Upper lobe of left lung (tissue), 4 donors: ENCODE results near the gene COL18A1.

ENCODE experiments used
- CTCF ChIP-seq, 6 experiments: fragments of 450-650 bp in 4 of 6; fragments of 200-600 bp in 2 of 6; sonication (generic) in 2 of 6; IDR thresholded peaks; one replicate each; pipeline ENCODE4 v1.5.1; 2016 to 2019; ENCODE audit warnings: antibody characterized with exemption in 6 of 6
- EP300 ChIP-seq, 4 donors: sonication (generic); formaldehyde crosslinking; IDR thresholded peaks; one replicate each; pipeline ENCODE4 v1.5.1; 2017; ENCODE audit warnings: antibody characterized with exemption in 4 of 4, control low read depth in 2 of 4
- POLR2A ChIP-seq, 4 donors: fragments of 450-650 bp; IDR thresholded peaks; one replicate each; pipeline ENCODE4 v1.5.1; 2016 to 2017; ENCODE audit warnings: antibody characterized with exemption in 4 of 4, mild to moderate bottlenecking in 2 of 4

- TF ChIP-seq CTCF (IDR thresholded peaks at IDR 0.05) (no peak), POLR2A (IDR thresholded peaks at IDR 0.05) (no peak), EP300 (IDR thresholded peaks at IDR 0.05) (no peak)
These were observed 87.8 kb downstream of the COL18A1 start for GRCh38 chr21:45492765-45493164.
